ENCODE data around the gene C15orf39. TPM values are rescaled to one million over a fixed set of nuclear protein-coding genes. Genes with fewer than 3 reads are reported as not detected.
"Not testable (repeated sequence)": the region's sequence is repeated elsewhere in the genome, so short reads cannot be mapped to it uniquely, and the experiment has no call there.

The C15orf39 gene
- polyA plus RNA-seq, 3 donors: 8.9 to 80.7 (median 18.2) TPM

- Mint-ChIP-seq H3K4me1 (no peaks in the 10 kb centered on the region), H3K4me3 (no peak overlapping the region), H3K27me3 (ENCODE audit: low read depth in 3 of 3) (peaks cover 11 to 19% (median 15%) of the 10 kb centered on the region in 3 donors), H3K9me3 (no peaks in the 10 kb centered on the region), H3K36me3 (no peaks in the 10 kb centered on the region), H3K27ac (no peak overlapping the region)
- H4K20me1 ChIP-seq (ENCODE audit: insufficient read depth, low read length): peaks cover 4% of the 10 kb centered on the region
- H3K4me3 ChIP-seq (replicated peaks in 1 of 3; ENCODE audit: low read depth in 2 of 3, low read length in 3 of 3): no peak overlapping the region
- 98% methylated on average over 7 of the region's 16 CpGs for whole genome bisulfite sequencing (ENCODE audit: insufficient coverage)
- no peaks in the 10 kb centered on the region for H3K4me1 ChIP-seq (ENCODE audit: control insufficient read depth in 1 of 2, insufficient read depth in 2 of 2, low read length in 2 of 2)
- no peak for TF ChIP-seq CTCF (IDR thresholded peaks at IDR 0.05)
- H3K9me3 ChIP-seq (replicated peaks in 1 of 2; ENCODE audit: control insufficient read depth in 1 of 2, insufficient read depth in 1 of 2, low read length in 2 of 2): no peaks in the 10 kb centered on the region
- DNase-seq: no peak
- no peak overlapping the region for H3K27ac ChIP-seq (ENCODE audit: low read depth in 1 of 2, low read length in 2 of 2)
- no peak overlapping the region for H3K4me2 ChIP-seq (replicated peaks; ENCODE audit: extremely low read depth, low read length, poor library complexity, severe bottlenecking)
- H3K9ac ChIP-seq (ENCODE audit: insufficient read depth, low read length, poor library complexity, severe bottlenecking): no peak overlapping the region
- no peak overlapping the region for H2AFZ ChIP-seq (ENCODE audit: insufficient read depth, low read depth, low read length, poor library complexity, severe bottlenecking)
- intact Hi-C loops (cut with micrococcal nuclease): no loop called here
- no peaks in the 10 kb centered on the region for H3K79me2 ChIP-seq (ENCODE audit: insufficient read depth, low read length)
- no peaks in the 10 kb centered on the region for H3K36me3 ChIP-seq (replicated peaks in 1 of 2; ENCODE audit: control insufficient read depth in 1 of 2, insufficient read depth in 2 of 2, low read length in 2 of 2)
- no peaks in the 10 kb centered on the region for H3K27me3 ChIP-seq (ENCODE audit: control insufficient read depth in 2 of 2, insufficient read depth in 2 of 2, low read length in 2 of 2)
Observed at GRCh38 chr15:75225951-75226732, 24.5 kb downstream of the C15orf39 start.

- H3K27ac Mint-ChIP-seq; H3K36me3 ChIP-seq (replicated peaks in 1 of 2; ENCODE audit: control insufficient read depth in 1 of 2, insufficient read depth in 2 of 2, low read length in 2 of 2); H3K4me1 Mint-ChIP-seq; H3K27ac ChIP-seq (ENCODE audit: low read depth in 1 of 2, low read length in 2 of 2); H3K27me3 ChIP-seq (ENCODE audit: control insufficient read depth in 2 of 2, insufficient read depth in 2 of 2, low read length in 2 of 2); intact Hi-C loops (cut with micrococcal nuclease); H3K4me1 ChIP-seq (ENCODE audit: control insufficient read depth in 1 of 2, insufficient read depth in 2 of 2, low read length in 2 of 2); H3K9me3 ChIP-seq (replicated peaks in 1 of 2; ENCODE audit: control insufficient read depth in 1 of 2, insufficient read depth in 1 of 2, low read length in 2 of 2); H3K79me2 ChIP-seq (ENCODE audit: insufficient read depth, low read length); H2AFZ ChIP-seq (ENCODE audit: insufficient read depth, low read depth, low read length, poor library complexity, severe bottlenecking); DNase-seq; H3K9ac ChIP-seq (ENCODE audit: insufficient read depth, low read length, poor library complexity, severe bottlenecking); H4K20me1 ChIP-seq (ENCODE audit: insufficient read depth, low read length); H3K4me3 Mint-ChIP-seq; H3K4me3 ChIP-seq (replicated peaks in 1 of 3; ENCODE audit: low read depth in 2 of 3, low read length in 3 of 3); H3K36me3 Mint-ChIP-seq; H3K4me2 ChIP-seq (replicated peaks; ENCODE audit: extremely low read depth, low read length, poor library complexity, severe bottlenecking); H3K9me3 Mint-ChIP-seq: not testable (repeated sequence)
- 100% methylated on average over 3 of the region's 7 CpGs for WGBS (ENCODE audit: insufficient coverage)
- H3K27me3 Mint-ChIP-seq (ENCODE audit: low read depth in 3 of 3): peaks cover 11 to 22% (median 16%) of the 10 kb centered on the region in 3 donors
Observed at GRCh38 chr15:75227112-75227511, 25.4 kb downstream of the C15orf39 start.
